Gastroesophageal sphincter (tissue), 3 donors: ENCODE measurements around the gene ZNF48.

Experiments used
- CTCF ChIP-seq, 4 experiments: fragments of 200-600 bp in 2 of 4; fragments of 450-650 bp in 2 of 4; sonication (generic) in 1 of 4; IDR thresholded peaks; one replicate each; pipeline ENCODE4 v1.5.1; 2017 to 2019; ENCODE audit warnings: antibody characterized with exemption in 4 of 4, mild to moderate bottlenecking in 2 of 4, moderate library complexity in 2 of 4
- POLR2AphosphoS5 ChIP-seq: sonication (generic); formaldehyde crosslinking; IDR thresholded peaks from one replicate; pipeline ENCODE4 v1.6.1; 2017; ENCODE audit warnings: antibody characterized with exemption

GRCh38 chr16:30380803-30381208 lies 14.4 kb upstream of the ZNF48 start:
- TF ChIP-seq CTCF (IDR thresholded peaks at IDR 0.05): no peak
- TF ChIP-seq POLR2AphosphoS5: no peak
